Body of pancreas (tissue), 4 donors: ENCODE results near the gene KLHL22. TPM values are rescaled to one million over a fixed set of nuclear protein-coding genes. Genes with fewer than 3 reads are reported as not detected.

Source experiments
- ATAC-seq: fragments of 150-250 bp; one replicate; pipeline ENCODE4 v1.9.1; 2016
- DNase-seq, 4 donors: peaks; one replicate each; pipeline ENCODE4 v3.0.0-alpha.2; 2019
- H3K27ac ChIP-seq, 4 donors: fragments of 200-600 bp; sonication (generic); 1 replicate in 3 of 4; 2 replicates in 1 of 4; pipeline versions ENCODE4 v1.5.1 to v1.6.1; 2016 to 2019; ENCODE audit warnings: mild to moderate bottlenecking in 1 of 4, mixed read lengths in 1 of 4, moderate library complexity in 1 of 4
- H3K27me3 ChIP-seq, 2 donors: fragments of 200-600 bp; sonication (generic); one replicate each; pipeline ENCODE4 v1.6.0; 2016; ENCODE audit warnings: mild to moderate bottlenecking in 1 of 2
- H3K36me3 ChIP-seq, 2 donors: fragments of 200-600 bp; sonication (generic); replicated peaks in 1 of 2; 2 replicates each; pipeline ENCODE4 v1.5.1; 2016; ENCODE audit warnings: low read depth in 2 of 2; ENCODE audit not compliant: insufficient read depth in 1 of 2
- H3K4me1 ChIP-seq: fragments of 200-600 bp; sonication (generic); one replicate; pipeline ENCODE4 v1.6.0; 2016
- H3K4me3 ChIP-seq, 2 donors: fragments of 200-600 bp; sonication (generic); 1 replicate in 1 of 2; 2 replicates in 1 of 2; pipeline ENCODE4 v1.5.1; 2016 to 2019
- H3K9me3 ChIP-seq, 3 donors: fragments of 200-600 bp; sonication (generic); 1 replicate in 2 of 3; 2 replicates in 1 of 3; pipeline ENCODE4 v1.5.1; 2016
- POLR2A ChIP-seq, 3 donors: fragments of 450-650 bp; IDR thresholded peaks; one replicate each; pipeline ENCODE4 v1.6.1; 2016; ENCODE audit warnings: antibody characterized with exemption in 3 of 3, mild to moderate bottlenecking in 2 of 3
- WGBS, 2 donors: methylation state at CpG; one replicate each; pipeline ENCODE4 v1.1.5; 2017; 5-methylcytosine and 5-hydroxymethylcytosine counted together
- intact Hi-C: fragments of 100-400 bp; cut with DNase I; formaldehyde crosslinking; loops from one replicate; pipeline ENCODE4 v1.15.1; 2023
- total RNA-seq, 2 donors: library from RNA; depleted of rRNA; stranded (reverse); fragments of >200 nt; gene quantifications; one replicate each; pipeline ENCODE4 v1.1.0, GENCODE V29; 2016
- TF ChIP-seq, protein P1 (sequence below), 7 experiments: fragments of 450-650 bp in 4 of 7; fragments of 200-600 bp in 3 of 7; sonication (generic) in 3 of 7; IDR thresholded peaks; one replicate each; pipeline ENCODE4 v1.5.1; 2016 to 2019; ENCODE audit warnings: antibody characterized with exemption in 7 of 7

KLHL22 gene
- total RNA-seq, 2 donors from 2014 or later, result 10.1 to 11.9 TPM

DNA sequence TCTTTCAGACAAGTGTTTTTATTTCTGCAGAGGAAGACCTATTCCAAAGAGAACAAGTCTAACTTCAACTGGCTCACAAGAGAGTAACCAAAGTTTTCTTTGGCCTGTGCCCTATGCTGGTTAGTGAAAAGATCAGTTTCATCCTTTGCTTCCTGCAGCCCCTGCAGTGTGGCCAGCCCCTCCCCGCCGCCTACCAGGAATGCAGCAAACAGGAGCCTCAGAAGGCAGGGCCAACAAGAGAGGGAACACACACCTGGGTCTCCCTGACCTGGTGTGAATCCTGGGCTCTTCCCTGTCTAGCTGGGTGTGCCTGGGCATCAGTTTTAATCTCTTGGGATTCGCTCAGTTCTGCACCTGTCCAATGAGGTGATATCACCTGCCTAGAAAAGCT is 36.4 kb downstream of the KLHL22 start:
- Histone ChIP-seq H3K27me3 (no peaks in the 10 kb centered on the region), H3K36me3 (peaks cover 0 to 8% of the 10 kb centered on the region in 2 donors), H3K27ac (no peak overlapping the region), H3K9me3 (no peaks in the 10 kb centered on the region), H3K4me3 (no peak overlapping the region), H3K4me1 (no peaks in the 10 kb centered on the region)
- DNase-seq, result no peak
- intact Hi-C loops, result no loop called here
- TF ChIP-seq, protein P1, sequence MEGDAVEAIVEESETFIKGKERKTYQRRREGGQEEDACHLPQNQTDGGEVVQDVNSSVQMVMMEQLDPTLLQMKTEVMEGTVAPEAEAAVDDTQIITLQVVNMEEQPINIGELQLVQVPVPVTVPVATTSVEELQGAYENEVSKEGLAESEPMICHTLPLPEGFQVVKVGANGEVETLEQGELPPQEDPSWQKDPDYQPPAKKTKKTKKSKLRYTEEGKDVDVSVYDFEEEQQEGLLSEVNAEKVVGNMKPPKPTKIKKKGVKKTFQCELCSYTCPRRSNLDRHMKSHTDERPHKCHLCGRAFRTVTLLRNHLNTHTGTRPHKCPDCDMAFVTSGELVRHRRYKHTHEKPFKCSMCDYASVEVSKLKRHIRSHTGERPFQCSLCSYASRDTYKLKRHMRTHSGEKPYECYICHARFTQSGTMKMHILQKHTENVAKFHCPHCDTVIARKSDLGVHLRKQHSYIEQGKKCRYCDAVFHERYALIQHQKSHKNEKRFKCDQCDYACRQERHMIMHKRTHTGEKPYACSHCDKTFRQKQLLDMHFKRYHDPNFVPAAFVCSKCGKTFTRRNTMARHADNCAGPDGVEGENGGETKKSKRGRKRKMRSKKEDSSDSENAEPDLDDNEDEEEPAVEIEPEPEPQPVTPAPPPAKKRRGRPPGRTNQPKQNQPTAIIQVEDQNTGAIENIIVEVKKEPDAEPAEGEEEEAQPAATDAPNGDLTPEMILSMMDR (IDR thresholded peaks at IDR 0.05), result no peak
- no peak for TF ChIP-seq POLR2A (IDR thresholded peaks at IDR 0.05)
- WGBS, 2 donors, result 89 to 94% methylated on average over 3 of the region's 3 CpGs
- ATAC-seq, result no peak

DNA sequence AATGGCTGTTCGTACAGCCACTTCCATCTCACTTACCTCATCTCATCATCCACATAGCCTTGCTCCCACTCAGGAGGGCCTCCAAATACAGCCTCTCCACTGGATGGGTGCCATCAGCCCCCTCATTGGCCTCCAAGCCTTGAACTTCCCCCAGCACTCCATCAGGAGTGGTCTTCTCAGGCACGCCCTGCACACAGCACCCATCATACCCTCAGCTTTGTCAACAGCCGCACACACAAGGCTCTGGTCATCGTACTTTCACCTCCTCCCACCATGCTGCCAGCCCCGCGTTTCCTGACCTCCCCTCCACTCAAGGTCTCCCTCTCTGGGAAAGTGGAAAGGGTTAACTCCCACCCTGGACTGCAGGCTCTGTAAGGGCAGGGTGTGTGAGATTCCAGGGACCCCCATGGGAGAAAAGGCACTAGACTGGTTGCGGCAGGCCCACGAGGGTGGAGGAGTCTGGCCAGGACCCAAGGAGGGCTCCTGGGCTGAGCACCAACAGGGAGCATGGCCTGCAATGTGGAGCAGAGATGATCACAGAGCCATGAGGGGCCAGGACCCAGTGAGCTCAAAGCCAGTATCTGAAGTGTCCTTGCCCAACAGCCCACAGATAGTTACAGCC is 37.0 kb downstream of the KLHL22 start:
- H3K27me3 ChIP-seq, result no peaks in the 10 kb centered on the region
- H3K36me3 ChIP-seq, result peaks cover 0 to 8% of the 10 kb centered on the region in 2 donors
- no peak for DNase-seq
- H3K4me3 ChIP-seq, result no peak overlapping the region
- WGBS, 2 donors, result 88% methylated on average over 6 to 8 of the region's 8 CpGs
- ATAC-seq, result no peak
- TF ChIP-seq, protein P1 (IDR thresholded peaks at IDR 0.05), result no peak
- no peak for TF ChIP-seq POLR2A (IDR thresholded peaks at IDR 0.05)
- no peaks in the 10 kb centered on the region for H3K4me1 ChIP-seq
- H3K27ac ChIP-seq, result no peak overlapping the region
- intact Hi-C loops, result no loop called here
- no peaks in the 10 kb centered on the region for H3K9me3 ChIP-seq

- intact Hi-C loops, result no loop called here
- Histone ChIP-seq H3K36me3 (peaks cover 0 to 8% of the 10 kb centered on the region in 2 donors), H3K4me1 (no peaks in the 10 kb centered on the region), H3K27me3 (no peaks in the 10 kb centered on the region), H3K27ac (no peak overlapping the region), H3K4me3 (no peak overlapping the region), H3K9me3 (no peaks in the 10 kb centered on the region)
- DNase-seq, result no peak
- no peak for ATAC-seq
- TF ChIP-seq, protein P1 (IDR thresholded peaks at IDR 0.05), result no peak
- TF ChIP-seq POLR2A (IDR thresholded peaks at IDR 0.05), result no peak
- WGBS, 2 donors, result 91 to 95% methylated on average over 13 to 15 of the region's 15 CpGs
Observed at GRCh38 chr22:20457506-20458240, 37.9 kb downstream of the KLHL22 start.

DNA sequence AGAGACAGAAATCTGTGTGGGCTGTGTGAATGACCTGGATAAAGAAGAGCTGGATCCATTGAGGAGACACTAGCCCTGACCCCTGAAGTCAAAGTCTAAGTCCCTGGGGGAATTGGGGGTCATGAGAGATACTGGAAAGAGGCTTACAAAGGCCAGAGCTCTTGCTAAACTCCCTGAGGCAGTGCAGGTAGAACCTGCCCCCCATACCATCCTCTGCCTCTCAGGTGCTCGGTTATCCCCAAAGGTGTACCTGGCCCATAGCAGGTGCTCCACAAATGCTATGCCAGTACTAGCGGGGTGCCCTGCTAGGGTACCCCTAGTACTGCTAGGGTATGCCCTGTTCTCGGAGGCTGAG is 38.9 kb downstream of the KLHL22 start:
- no peaks in the 10 kb centered on the region for H3K4me1 ChIP-seq
- DNase-seq (no peak), ATAC-seq (no peak)
- intact Hi-C loops, result no loop called here
- H3K36me3 ChIP-seq, result peaks cover 0 to 8% of the 10 kb centered on the region in 2 donors
- no peaks in the 10 kb centered on the region for H3K27me3 ChIP-seq
- H3K4me3 ChIP-seq, result no peak overlapping the region
- no peak overlapping the region for H3K27ac ChIP-seq
- WGBS, 2 donors, result 90 to 100% methylated on average over 1 to 3 of the region's 3 CpGs
- no peak for TF ChIP-seq POLR2A (IDR thresholded peaks at IDR 0.05)
- TF ChIP-seq, protein P1 (IDR thresholded peaks at IDR 0.05), result no peak
- H3K9me3 ChIP-seq, result no peaks in the 10 kb centered on the region
